Mucosa of rectum (tissue), 2 donors: ENCODE data around the gene CLK2.
"Not testable (repeated sequence)": the region's sequence is repeated elsewhere in the genome, so short reads cannot be mapped to it uniquely, and the experiment has no call there.

ENCODE experiments used
- H3K27ac ChIP-seq, 2 donors: one replicate each; pipeline ENCODE4 v1.7.0; 2013; ENCODE audit warnings: inconsistent platforms in 2 of 2, low read depth in 2 of 2, low read length in 2 of 2
- H3K27me3 ChIP-seq, 2 donors: one replicate each; pipeline ENCODE4 v1.7.0; 2013; ENCODE audit warnings: low read length in 2 of 2; ENCODE audit not compliant: control insufficient read depth in 2 of 2, insufficient read depth in 2 of 2
- H3K36me3 ChIP-seq, 2 donors: one replicate each; pipeline ENCODE4 v1.7.0; 2013; ENCODE audit warnings: low read length in 2 of 2; ENCODE audit not compliant: control insufficient read depth in 2 of 2, insufficient read depth in 2 of 2
- H3K4me1 ChIP-seq, 2 donors: one replicate each; pipeline ENCODE4 v1.7.0; 2013; ENCODE audit warnings: low read length in 2 of 2, mild to moderate bottlenecking in 1 of 2; ENCODE audit not compliant: control insufficient read depth in 2 of 2, insufficient read depth in 2 of 2
- H3K4me3 ChIP-seq, 2 donors: one replicate each; pipeline ENCODE4 v1.7.0; 2013; ENCODE audit warnings: low read length in 2 of 2
- H3K9ac ChIP-seq, 2 donors: one replicate each; pipeline ENCODE4 v1.7.0; 2013; ENCODE audit warnings: low read length in 2 of 2, low read depth in 1 of 2, mild to moderate bottlenecking in 1 of 2
- H3K9me3 ChIP-seq, 2 donors: one replicate each; pipeline ENCODE4 v1.7.0; 2013; ENCODE audit warnings: low read length in 2 of 2; ENCODE audit not compliant: control insufficient read depth in 2 of 2
- donor health status: healthy.
- donor health status: Normal muscosa, but diverticular disease.

CLK2 gene

DNA sequence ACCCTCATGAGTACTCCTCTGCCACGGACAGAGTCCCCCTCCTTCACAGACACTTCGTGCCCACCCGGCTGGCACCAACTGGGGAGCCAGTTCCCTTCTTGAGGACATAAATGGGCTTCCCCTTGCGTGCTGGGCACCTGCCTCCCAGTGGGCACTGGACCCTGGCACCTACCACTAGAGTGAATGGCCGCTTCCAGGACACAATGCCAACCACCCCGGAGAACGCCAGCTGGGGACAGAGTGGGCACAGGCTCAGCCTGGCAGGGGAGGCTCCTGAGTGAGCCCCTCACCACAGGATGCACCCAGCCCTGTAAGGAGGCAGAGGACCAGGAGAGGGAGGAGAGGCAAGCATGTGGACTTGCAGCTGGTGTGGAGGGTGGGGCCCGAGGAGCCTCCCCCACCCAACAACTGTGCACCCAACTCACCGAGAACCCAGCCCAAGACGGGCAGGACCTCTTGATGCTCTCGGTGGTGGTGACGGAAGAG lies 19.0 kb downstream of the CLK2 start:
- no peaks in the 10 kb centered on the region for H3K27me3 ChIP-seq
- no peaks in the 10 kb centered on the region for H3K9me3 ChIP-seq
- peak overlapping the region in 1 of 2 donors; percentile 94 for H3K27ac ChIP-seq
- H3K9ac ChIP-seq, result peak overlapping the region; percentile 32 to 89
- peaks cover 13 to 20% of the 10 kb centered on the region in 2 donors for H3K4me1 ChIP-seq
- H3K36me3 ChIP-seq, result peaks cover 0 to 12% of the 10 kb centered on the region in 2 donors
- H3K4me3 ChIP-seq, result peak overlapping the region; percentile 83 to 87

DNA sequence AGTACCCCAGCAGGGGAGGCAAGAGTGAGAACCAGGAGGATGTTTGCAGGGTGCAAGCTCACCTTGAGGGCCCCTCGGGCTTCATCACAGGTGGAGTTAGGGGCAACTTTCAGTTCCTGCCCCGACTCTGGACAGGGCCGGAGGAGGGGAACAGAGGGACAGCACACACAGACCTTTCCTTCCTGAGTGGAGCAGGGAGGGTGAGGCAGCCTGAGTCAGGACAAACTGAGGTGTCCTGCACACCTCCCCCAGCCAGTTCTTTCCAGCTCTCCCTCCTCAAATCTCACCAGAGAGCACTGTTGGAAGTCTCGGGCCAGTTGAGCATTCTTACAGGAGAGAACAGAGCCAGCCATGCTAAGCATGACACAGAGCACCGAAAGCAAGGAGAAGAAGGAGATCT lies 19.5 kb downstream of the CLK2 start:
- Histone ChIP-seq H3K4me3 (peak overlapping the region in 1 of 2 donors; percentile 83), H3K9ac (peak overlapping the region in 1 of 2 donors; percentile 89), H3K27ac (no peak overlapping the region), H3K36me3 (peaks cover 0 to 12% of the 10 kb centered on the region in 2 donors), H3K27me3 (no peaks in the 10 kb centered on the region), H3K4me1 (peaks cover 13 to 20% of the 10 kb centered on the region in 2 donors), H3K9me3 (no peaks in the 10 kb centered on the region)

DNA sequence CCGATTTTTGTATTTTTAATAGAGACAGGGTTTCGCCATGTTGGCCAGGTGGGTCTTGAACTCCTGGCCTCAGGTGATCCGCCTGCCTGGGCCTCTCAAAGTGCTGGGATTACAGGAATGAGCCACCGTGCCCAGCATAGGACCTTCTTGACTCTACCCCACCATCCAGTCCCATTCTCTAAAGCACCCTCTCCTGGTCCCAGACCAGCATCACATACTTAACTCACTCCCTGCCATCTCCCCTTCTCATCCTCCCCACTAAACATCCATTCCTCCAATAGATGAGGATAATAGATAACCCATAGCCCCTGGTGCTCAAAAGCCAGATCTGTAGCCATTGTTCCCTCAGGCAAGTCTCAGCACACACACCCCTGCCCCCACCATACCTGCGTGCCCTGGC lies 20.1 kb downstream of the CLK2 start:
- Histone ChIP-seq H3K9me3 (no peaks in the 10 kb centered on the region), H3K4me1 (peaks cover 13 to 20% of the 10 kb centered on the region in 2 donors), H3K27ac (no peak overlapping the region), H3K9ac (no peak overlapping the region), H3K27me3 (no peaks in the 10 kb centered on the region), H3K36me3 (peaks cover 0 to 8% of the 10 kb centered on the region in 2 donors), H3K4me3 (no peak overlapping the region)

DNA sequence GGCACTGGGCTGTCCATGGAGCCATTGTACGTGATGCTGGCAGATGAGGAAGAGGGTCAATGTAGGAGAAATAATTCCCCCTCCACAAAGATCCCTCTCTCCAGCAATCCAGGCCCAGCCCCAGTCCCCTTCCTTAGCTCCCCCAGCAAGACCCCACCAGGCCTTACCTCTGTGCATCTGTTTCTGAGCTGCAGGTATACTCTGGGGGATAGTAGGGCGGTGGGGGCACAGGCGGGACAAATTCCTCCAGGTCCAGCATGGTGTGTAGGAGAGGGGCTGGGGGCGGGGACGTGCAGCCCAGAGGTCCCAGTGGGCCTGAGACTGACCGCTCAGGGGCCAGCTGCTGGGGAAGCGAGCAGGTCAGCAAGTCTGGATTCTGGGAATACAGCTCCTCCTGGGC lies 21.7 kb downstream of the CLK2 start:
- no peak overlapping the region for H3K27ac ChIP-seq
- H3K9ac ChIP-seq, result no peak overlapping the region
- peaks cover 13 to 20% of the 10 kb centered on the region in 2 donors for H3K4me1 ChIP-seq

DNA sequence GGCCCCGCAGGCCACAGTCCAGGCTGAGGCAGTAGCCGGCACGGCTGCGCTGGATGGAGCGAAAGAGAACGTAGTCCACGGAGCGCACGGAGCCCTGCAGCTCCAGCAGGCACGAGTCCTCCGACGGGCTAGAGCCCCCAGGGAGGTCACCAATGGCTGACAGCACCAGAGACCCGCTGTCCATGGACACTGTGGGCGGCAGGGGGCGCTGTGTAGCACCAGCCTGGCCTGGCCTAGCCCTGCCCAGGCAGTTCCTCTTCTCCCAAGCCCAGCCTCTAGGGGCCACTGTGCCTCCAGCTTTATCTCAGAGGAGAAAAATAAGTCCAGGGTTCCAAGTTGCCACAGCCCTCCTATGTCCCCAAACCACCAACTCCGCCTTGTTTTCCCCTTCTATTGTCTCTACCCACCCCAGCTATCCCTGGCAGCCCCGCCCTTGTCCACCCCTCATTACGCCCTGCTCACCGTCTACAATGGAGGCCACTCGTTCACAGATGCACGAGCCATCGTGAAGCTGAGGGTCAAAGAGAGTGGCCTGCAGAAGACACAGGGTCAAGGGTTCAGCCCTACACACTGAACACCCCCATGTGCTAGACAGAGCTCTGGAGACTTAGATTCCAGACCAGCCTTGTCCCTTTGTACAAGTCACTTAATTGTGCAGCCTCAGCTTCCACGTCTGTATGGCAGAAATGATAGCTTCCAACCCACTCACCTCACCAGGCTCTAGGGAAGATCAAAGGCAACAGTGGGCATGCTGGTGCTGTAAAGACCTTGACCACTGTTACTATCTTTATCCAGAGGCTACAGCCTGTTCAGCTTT lies 22.5 kb downstream of the CLK2 start:
- Histone ChIP-seq H3K4me1 (peaks cover 10 to 20% of the 10 kb centered on the region in 2 donors), H3K9me3 (no peaks in the 10 kb centered on the region), H3K36me3 (no peaks in the 10 kb centered on the region), H3K27me3 (no peaks in the 10 kb centered on the region), H3K9ac (peak overlapping the region; percentile 65 to 66), H3K4me3 (peak overlapping the region; percentile 25 to 67), H3K27ac (peak overlapping the region in 1 of 2 donors; percentile 38)

More for the DNA sequence above, 21.7 kb downstream of the CLK2 start:
- H3K27me3 ChIP-seq, result no peaks in the 10 kb centered on the region
- H3K36me3 ChIP-seq, result peaks cover 0 to 2% of the 10 kb centered on the region in 2 donors
- H3K4me3 ChIP-seq, result peak overlapping the region in 1 of 2 donors; percentile 7
- no peaks in the 10 kb centered on the region for H3K9me3 ChIP-seq

DNA sequence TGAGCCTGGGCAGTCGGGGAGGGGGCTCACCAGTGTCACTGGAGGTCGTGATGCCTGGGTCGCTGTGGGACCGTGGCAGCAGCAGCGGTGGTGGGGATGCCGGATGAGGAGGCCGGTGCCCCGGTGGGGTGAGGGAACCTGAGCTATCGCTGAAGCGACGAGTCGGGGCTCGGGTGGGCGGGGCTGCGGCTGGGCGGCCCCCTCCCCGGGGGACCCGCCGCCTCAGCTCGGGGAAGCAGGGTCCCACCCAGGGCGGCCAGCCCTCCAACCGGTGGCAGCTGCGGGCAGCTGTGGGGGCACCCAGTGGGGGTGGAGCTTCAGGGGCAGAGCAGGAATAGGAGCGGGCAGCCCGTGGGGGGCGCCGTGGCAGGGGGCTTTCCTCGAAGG lies 23.1 kb downstream of the CLK2 start:
- peak overlapping the region; percentile 65 to 66 for H3K9ac ChIP-seq
- H3K27me3 ChIP-seq, result no peaks in the 10 kb centered on the region
- no peaks in the 10 kb centered on the region for H3K9me3 ChIP-seq
- H3K36me3 ChIP-seq, result no peaks in the 10 kb centered on the region
- H3K27ac ChIP-seq, result peak overlapping the region in 1 of 2 donors; percentile 23
- H3K4me3 ChIP-seq, result peak overlapping the region; percentile 25 to 67
- H3K4me1 ChIP-seq, result peaks cover 10 to 21% of the 10 kb centered on the region in 2 donors

DNA sequence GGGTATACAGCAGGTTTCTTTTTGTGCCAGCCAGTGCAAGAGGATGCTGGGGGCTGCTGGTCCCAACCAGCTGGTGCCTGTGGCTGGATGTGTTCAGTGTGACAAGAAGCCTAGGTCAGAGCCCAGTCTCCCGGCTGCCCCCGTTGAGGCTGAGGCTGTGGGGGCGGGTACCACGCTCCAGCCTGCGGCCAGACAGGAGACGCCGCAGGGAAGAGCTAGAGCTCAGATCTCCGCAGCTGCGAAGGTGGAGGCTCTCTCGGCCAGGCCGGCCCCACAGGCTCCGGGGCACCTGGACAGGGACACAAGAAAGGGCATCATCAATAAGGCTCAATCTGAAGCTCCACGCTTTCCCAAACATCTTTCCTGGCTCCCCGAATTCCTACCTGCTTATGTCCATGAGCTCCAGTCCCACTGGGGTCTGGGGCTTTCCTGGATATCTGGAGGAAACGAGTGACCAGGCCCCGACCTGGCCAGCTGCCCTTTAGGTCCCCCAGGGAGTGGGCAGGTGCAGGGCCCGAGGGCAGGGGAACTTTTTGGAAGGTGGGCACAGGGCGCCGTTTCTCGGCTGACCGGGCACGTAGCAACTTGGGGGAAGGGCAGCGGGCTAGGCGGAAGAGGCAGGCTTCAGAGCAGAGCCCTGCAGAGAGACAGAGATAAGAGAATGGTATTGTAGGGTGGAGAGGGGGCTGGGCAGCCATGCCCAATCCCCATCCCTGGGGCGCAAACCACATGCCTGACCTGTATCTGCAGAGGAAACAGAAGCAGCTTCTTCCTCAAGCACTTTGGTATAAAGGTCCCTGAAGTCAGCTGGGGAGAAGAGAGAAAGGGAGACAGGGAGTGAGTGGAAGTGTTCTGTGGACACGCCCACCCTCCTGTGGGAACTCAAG lies 25.4 kb downstream of the CLK2 start:
- Histone ChIP-seq H3K9me3 (no peaks in the 10 kb centered on the region), H3K4me1 (peaks cover 17 to 18% of the 10 kb centered on the region in 2 donors), H3K27ac (no peak overlapping the region), H3K27me3 (no peaks in the 10 kb centered on the region), H3K36me3 (no peaks in the 10 kb centered on the region), H3K4me3 (no peak overlapping the region), H3K9ac (no peak overlapping the region)

DNA sequence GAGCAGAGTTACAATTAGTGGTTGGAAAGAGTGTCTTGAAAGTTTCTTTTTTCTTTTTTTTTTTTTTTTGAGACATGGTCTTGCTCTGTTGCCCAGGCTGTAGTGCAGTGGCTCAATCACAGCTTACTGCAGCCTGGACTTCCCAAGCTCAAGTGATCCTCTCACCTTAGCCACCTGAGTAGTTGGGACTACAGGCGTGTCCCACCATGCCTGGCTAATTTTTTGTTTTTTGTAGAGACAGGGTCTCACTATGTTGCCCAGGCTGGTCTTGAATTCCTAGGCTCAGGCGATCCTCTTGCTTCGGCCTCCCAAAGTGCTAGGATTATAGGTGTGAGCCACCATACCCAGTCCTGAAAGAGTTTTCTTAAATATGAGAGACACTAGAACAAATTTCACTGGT lies 26.5 kb downstream of the CLK2 start:
- H3K27me3 ChIP-seq, H3K4me3 ChIP-seq, H3K9me3 ChIP-seq, H3K27ac ChIP-seq, H3K36me3 ChIP-seq, H3K9ac ChIP-seq: not testable (repeated sequence)
- peaks cover 21% of the 10 kb centered on the region in 2 donors for H3K4me1 ChIP-seq

DNA sequence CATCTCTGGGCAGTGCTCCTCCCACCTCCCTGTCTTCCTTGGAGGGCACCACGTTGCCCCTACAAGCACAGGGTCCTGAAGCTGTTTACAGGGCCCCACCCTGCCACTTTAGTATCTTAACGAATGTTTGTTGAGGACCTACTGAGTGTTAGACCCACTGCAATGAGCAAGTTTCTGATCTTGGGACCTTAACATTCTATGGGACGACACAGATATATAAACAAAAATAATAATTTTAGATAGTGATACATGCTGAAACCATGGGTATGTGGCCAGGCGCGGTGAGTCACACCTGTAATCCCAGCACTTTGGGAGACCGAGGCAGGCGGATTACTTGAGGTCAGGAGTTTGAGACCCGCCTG lies 28.2 kb downstream of the CLK2 start:
- Histone ChIP-seq H3K9me3 (no peaks in the 10 kb centered on the region), H3K36me3 (no peaks in the 10 kb centered on the region), H3K27ac (peak overlapping the region; percentile 90 to 92), H3K27me3 (no peaks in the 10 kb centered on the region), H3K4me1 (peaks cover 24 to 26% of the 10 kb centered on the region in 2 donors), H3K9ac (peak overlapping the region; percentile 81 to 84), H3K4me3 (peak overlapping the region; percentile 83 to 95)
